GM12872 (cell line): ENCODE results near the gene FAM131A.

Source experiments
- CTCF ChIP-seq: IDR thresholded peaks from 3 replicates; pipeline ENCODE4 v1.5.1; 2011; ENCODE audit warnings: low read depth, mild to moderate bottlenecking, low read length, moderate library complexity; ENCODE audit not compliant: insufficient read depth

FAM131A gene

GRCh38 chr3:184336547-184337398 lies 627 bp upstream of the FAM131A start:
- no peak for TF ChIP-seq CTCF

- TF ChIP-seq CTCF: no peak
These were observed 581 bp downstream of the FAM131A start for GRCh38 chr3:184337981-184338380.

GRCh38 chr3:184338511-184338945 lies 1.1 kb downstream of the FAM131A start:
- no peak for TF ChIP-seq CTCF

- TF ChIP-seq CTCF: no peak
These were observed 1.6 kb downstream of the FAM131A start for GRCh38 chr3:184339001-184339400.

- no peak for TF ChIP-seq CTCF
These were observed 4.5 kb downstream of the FAM131A start for GRCh38 chr3:184341925-184342324.

- no peak for TF ChIP-seq CTCF
These were observed 5.9 kb downstream of the FAM131A start for GRCh38 chr3:184343200-184343876.

- TF ChIP-seq CTCF: no peak
These were observed 7.3 kb downstream of the FAM131A start for GRCh38 chr3:184344579-184345316.
